SW 1271 (cell line): ENCODE data around the gene SNRPB2.

ENCODE experiments used
- DNase-seq, 2 experiments: peaks; one replicate each; lab custom pipeline; 2025; lab: John Stamatoyannopoulos, UW

The SNRPB2 gene

DNA sequence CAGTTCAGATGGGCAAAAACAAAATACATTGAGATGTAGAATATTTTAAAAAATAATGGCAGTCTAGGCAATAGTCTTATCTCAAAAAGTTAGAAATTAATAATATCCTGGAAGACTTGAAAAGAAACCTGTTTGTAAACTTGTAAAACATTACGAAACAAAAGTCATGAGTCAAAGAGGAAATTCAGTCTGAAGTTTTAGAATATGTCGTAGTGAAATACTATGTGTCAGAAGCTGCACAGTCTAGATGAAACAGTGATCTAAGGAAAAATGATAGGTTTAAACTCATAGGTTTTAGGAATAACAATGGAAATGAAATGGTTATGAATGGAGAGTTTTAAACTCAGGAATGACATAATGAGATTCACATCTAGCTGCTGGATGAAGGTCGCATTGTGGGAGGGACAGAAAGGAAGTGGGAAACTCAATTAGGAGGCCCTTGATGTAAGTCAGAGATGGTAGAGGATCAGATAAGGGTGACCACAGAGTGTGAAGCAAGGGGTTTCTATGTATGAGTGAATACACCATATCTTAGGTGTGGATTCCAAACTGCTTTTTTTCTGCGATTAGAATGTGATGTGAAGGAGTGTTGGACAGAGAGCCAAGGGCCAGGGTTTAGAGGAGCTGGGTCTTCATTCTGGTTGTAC, 2.8 kb downstream of the SNRPB2 start:
- no peak for DNase-seq

DNA sequence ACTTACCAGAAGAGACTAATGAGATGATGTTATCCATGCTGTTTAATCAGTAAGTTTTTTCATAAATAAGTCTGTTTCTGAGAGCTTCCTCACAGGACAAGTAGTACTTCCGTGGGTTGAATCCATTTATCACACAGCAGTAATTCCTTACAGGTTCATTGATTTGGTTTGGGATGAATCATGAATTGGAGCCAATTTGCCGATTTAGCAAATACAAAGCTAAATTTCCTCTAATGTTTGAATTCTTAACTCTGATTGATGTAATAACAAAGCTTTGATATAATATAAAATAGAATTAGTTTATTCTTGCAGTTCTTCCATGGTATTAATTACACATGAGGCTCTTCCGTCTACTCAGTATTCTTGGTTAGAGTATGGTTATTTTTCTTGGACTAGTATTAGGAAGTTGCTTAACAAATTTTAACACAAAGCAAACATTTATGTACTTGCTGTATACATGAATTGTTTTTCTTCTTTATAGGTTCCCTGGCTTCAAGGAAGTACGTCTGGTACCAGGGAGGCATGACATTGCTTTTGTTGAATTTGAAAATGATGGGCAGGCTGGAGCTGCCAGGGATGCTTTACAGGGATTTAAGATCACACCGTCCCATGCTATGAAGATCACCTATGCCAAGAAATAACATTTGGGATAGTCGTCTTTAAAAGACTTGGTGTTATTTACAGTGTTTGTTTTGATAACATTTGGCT, 10.7 kb downstream of the SNRPB2 start:
- no peak for DNase-seq

DNA sequence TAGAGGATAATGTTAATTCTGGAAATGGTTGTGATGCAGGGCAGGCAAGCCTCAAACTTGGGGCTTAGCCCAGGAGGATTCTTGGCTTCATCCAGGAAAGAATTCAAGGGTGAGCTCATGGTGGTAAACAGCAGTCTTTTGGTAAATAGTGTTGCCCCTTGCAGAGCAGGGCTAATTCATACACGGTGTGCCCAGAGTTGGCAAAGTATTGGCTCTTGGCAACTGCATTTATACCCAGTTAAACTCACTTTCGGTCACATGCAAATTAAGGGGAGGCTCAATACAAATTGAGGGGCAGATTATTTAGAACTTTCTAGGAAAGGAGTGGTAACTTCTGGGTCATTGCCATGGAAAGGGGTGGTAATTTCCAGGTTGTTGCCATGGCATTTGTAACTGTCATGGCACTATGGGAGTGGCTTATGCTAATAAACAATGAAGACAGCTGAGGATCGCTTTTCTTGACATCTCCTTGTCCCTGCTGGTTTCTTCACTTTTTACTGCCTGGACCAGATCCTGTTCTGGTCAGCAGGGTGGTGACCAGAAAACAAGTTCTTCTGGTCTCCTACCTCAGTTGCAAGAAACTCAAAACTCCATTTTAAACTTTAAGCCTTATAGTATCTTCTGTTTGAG, 14.5 kb downstream of the SNRPB2 start:
- no peak for DNase-seq

DNA sequence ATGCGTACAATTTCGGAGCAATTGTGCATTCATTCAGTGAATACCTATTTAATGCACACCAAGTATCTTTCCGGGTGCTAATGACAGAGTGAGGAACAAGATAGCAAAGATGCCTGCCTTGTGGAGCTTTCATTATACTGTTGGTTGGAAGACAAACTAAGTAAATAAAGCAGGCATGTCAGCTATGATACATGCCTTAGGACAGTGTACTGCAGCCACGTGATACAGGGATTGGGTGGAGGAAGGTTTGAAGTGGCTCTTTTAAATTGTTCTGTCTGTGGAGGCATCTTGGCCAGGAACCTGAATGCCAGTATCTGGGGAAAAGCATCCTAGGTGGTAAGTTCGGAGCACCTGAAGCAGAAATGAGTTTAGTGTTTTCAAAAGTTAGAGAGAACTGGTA, 15.4 kb downstream of the SNRPB2 start:
- DNase-seq, result no peak

DNA sequence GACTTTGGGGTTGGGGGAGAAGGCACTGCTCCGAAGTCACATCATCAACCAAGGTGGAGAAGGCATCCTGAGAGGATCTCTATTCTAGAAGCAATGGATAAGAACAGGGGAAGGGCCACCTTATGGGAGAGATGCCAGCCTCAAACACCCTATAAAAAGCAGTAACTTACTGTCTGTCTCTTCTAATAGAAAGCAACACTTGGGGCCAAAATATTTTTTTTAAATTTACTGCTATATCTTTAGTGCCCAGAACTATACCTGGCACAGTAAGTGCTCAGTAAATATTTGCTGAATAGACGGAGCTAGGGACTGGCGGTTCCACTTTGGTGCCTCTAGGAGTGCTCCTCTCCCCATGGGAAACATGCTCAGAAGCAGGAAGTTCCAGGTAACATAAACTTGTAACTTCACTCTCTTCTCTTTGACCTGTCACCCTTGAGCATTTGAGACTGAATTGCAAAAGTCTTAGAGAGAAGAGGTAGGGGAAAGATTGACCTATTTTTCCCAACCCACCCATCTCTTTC, 17.5 kb downstream of the SNRPB2 start:
- no peak for DNase-seq

DNA sequence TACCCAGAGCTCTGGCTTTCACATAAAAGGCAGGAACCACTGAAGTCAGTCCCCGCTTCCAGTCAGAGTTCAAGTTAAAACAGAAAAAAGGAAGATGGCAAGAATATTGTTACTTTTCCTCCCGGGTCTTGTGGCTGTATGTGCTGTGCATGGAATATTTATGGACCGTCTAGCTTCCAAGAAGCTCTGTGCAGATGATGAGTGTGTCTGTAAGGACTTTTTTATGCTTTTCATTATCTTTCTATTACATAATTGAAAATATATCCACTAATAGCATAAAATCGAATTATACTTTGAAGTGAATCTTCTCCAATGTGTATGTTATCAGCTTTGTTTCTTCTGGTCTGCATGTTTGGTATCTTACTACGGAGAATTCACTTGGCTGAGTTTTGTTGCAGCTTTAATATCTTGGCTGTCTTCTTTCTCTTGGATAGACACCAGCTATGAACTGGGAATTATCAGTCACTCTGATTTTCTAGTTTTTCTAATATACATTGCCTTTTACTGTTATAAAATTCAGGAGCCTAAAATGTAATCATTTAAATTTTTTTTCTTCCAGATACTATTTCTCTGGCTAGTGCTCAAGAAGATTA, 18.6 kb downstream of the SNRPB2 start, which contains the start of gene OTOR:
OTOR (plus strand) TSS at position 51 of the 593 bp plus-strand sequence; CDS start at position 95, 44 bp downstream.
- DNase-seq, result no peak

DNA sequence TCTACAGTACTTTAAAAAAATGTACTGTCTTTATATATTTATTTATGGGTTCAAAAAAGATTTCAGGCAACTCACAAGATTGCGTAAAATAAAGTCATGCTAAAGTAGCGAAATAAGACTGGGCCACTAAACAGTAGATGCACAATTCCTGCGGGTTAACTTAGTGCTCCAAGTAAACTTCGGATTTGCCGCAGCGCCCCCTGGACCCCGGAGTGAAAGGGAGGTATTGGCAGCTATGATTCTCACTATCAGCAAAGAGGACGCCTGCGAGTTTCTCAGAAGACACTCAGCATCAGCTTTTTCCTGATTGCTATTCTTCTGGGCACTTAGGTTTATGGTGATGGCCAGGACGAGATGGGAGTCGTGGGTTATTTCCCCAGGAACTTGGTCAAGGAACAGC, 19.7 kb downstream of the SNRPB2 start:
- DNase-seq, result no peak

DNA sequence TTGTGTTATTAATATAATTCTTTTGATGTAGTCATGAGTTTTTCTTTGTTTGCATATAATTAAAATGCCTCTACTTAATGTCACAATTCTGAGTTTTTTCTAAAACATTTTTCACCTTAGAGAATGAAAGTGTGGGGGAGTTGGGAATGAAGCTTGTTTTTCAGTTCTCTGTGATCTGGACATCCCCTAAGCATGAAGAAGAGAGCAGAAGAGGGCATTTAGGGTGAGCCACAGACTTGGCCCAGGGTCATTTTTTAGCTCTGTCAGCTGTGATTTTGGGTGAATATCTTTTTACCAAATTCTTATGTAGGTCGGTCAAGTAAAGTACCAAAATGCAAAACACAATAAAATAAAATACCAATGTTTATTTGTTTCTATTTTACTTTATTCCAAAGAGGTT, 22.3 kb downstream of the SNRPB2 start:
- no peak for DNase-seq

DNA sequence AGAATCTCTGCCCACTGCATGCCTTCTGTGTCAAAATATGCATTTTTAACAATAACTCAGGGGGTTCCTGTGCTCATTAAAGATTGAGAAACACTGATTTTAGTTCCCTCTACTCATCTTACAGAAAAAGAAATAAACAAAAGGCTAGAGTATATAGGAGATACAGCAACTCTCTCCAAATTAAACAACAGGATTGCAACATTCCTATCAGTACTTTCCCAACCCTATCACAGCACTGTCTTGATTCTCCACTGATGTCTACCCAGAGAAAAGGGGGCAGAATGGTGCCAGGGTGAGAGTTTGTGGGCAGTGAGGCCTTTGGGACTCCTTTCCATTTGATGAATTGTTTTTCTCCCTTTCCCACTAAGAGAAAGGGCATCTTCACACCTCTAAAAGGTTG, 23.1 kb downstream of the SNRPB2 start:
- no peak for DNase-seq

DNA sequence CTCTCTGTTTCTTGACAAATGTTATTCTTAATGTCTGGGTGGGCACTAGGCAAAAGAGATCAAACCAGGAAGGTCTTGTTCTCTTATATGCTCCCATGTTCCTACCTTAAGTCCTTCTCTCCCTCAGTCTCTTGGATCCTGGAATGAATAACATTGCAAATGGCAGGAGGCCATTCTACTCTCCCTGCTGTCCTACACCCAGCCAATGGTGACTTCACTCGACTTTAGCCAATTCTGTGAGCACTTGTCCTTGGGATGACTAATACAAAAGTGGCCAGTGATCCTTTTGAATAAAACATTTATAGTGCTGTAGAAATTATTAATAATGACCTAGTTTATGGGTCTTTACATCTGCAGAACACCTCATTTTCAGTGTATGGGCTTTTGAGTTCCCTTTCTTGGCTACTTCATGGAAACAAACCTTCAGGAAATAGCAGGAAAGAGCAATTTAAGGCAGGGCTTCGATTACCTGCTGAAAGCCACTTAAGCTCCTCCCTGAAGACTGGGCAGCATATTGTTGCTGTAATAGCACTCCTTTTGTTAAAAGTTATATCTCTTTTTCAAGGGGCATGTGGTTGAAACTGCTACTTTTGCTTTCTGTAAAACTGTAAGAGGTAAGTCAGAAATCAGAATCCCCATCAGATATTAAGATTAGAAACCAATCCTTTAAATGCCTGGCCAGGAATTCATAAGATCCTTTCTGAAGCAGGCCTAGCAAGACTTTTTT, 28.8 kb downstream of the SNRPB2 start:
- no peak for DNase-seq

DNA sequence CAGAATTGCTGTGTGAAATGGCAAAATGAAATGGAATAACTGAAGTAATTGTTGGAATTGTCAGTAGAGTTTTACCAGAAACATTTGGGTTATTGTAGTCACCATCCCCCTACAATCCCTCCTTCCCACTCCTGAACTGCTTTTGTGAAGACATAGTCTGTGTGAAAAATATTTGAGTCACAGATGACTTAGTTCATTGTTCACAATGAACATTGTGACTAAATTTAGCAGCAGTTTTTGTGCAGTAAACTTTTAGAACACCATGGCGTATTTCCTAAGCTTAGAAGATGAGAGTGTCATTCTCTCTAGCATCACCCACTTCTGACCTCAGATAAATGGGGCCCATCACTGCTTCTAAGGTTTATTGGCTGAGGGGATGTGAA, 29.3 kb downstream of the SNRPB2 start:
- no peak for DNase-seq

DNA sequence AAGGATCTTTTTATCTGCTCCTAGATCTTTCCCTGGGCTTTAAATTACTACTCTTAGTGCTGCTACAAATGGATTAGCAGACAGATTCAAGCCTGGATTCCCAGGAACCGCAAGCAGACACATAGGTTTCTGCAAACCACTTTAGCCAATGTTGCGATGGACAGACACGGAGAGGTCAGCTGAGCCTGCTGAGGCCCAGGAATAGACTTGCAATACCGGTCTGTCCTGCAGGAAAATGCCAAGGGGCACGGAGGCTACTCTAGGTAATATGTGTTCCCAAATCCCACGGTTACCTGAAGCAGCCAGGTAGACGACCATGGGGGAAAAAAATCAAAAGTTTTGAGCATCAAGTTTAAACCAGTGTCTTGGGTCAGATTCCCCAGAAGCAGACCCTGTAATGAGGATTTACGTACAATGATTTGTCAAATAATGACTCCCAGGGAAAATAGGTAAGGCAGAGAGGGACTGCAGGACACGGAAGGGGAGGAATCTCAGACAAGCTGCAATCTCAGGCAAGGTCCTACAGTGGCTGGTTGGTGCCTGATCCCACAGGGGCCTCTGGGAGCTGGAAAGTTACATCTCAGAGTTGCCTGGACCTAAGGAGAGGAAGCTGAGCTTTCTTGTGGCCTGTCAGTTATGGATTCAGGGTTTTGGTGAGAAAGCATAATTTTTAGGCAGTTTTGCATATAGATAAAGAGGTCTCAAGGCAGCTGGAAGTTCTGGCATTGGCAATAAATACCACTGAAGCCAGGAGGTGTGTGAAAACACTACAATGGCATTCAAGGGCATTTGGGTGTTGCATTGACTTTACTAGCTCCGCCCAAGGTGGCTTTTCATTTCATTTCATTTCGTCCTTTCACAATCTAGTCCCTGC, 30.8 kb downstream of the SNRPB2 start:
- no peak for DNase-seq

DNA sequence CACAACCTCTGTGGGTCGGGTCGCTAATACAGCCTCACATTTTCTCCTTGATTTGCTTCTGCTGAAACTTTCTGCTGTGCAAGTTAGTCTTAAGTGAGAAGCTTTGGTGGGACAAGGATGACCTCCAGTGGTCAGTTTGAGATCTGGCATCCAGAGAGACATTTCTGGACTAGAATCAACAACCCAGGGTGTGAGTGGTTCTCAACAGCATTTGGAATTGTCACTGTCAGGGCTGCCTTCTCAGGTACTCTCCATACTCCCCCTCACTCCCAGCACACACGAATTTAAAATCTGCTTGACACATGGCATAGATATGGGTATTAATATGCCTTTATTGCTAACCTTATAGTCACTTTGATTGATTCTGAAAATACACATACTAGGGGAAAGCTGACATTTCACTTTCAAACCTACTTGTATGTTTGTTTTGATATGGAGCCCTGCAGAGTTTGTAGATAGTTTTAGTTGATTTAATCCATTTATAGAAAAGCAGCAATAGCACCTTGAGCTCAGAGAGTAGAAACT, 31.5 kb downstream of the SNRPB2 start:
- DNase-seq, result peak; percentile 42 to 49

DNA sequence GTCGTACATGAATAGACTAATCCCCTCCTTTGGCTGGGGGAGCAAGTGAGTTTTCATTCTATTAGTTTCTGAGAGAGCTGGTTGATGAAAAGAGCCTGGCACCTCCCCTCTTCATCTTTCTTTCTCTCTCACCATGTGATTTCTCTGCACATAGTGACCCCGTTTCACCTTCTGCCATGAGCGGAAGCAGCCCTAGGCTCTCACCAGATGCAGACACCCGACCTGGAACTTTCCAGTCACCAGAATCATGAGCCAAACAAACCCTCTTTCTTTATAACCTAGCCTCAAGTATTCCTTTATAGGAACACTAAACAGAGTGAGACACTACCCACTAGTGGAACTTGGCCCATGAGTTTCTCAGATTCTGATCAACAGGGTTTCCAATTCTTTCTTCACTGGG, 34.7 kb downstream of the SNRPB2 start:
- DNase-seq, result no peak

DNA sequence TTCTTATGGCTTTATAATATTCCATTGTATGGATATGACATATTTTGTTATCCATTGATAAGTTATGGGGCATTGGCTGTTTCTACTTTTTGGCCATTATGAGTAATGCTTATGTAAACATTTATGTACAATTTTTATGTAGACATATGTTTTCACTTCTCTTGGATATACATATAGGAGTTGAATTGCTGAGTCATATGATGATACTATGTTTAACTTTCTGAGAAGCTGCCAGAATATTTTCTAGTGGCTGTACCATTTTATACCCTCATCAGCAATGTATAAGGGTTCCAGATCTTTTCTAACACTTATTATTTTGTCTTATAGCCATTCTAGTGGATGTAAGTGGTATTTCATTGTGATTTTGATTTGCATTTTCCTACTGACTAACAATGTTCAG, 41.4 kb downstream of the SNRPB2 start:
- no peak for DNase-seq

DNA sequence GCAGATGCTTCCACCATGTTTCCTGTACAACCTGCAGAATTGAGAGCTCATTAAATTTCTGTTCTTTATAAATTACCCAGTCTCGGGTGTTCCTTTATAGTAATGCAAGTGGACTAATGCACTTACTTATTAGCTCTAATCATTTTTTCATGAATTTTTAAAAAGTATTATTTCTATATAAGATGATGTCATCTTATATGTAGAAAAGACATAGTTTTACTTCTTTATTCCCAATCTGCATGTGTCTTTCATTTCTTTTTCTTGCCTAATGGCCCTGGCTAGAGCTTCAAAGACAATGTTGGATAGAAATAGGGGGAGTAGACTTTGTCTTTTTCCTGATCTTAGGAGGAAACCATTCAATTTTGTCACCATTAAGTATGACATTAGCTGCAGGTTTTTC, 46.1 kb downstream of the SNRPB2 start:
- no peak for DNase-seq

DNA sequence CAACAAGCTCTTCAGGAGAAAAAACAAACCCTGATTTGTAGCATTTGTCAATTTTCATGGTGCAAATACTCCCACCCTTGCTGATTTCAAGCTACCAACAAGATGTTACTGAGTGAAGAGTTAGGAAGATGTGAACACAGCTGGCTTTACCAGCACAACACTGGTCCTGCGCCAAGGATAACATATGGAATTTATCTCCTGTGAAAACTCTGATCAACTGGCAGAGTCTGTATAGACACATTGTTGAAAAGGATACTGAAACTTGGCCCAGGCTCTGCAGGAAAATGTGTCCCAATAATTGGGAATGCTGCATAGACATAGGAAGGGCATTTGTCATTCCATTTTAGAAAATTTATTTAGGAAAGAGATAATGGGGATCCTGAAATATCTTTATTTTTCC, 47.3 kb downstream of the SNRPB2 start:
- no peak for DNase-seq

DNA sequence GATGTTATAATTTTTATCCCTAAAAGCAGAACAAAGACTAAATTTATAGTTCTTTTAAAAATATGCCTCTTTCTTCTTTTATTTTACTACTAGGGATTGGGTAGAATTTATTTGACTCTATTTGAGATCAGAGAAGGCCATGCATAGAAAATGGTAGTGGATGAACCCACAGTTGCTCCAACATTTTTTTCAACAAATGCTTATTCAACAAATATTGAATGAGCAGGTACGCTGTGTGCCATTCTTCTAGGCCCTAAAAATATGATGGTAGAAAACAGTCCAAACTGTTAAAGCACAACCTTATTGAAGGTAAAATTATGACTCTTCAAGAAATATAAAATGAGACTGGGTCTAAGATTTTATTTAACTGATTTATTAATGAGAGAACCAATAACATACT, 48.3 kb downstream of the SNRPB2 start:
- DNase-seq, result no peak

DNA sequence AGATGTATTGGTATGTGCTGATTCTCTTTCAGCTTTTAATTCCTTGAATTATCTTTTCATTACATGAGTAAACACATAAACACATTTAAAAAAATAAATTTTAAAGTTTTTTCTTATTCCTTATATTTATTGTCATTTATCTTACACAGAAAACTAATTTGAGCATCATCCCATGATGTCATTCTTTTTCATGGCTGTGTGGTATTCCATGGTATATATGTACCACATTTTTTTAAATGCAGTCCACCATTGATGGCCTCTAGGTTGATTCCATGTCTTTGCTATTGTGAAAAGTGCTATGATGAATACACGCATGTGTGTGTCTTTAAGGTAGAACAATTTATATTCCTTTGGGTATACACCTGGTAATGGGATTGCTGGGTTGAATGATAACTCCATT, 51.7 kb downstream of the SNRPB2 start:
- DNase-seq, result no peak

DNA sequence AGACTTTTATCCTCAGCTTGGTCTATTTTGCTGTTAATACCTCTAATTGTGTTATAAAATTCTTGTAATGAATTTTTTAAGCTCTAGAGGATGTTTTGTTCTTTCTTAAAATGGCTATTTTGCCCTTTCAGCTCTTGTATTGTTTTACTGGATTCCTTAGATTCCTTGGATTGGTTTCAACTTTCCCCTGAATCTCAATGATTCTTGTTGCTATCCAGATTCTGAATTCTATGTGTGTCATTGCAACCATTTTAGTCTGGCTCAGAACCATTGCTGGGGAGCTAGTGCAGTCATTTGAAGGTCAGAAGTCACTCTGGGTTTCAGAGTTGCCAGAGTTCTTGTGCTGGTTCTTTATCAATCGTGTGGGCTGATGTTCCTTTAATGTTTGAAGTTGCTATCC, 55.4 kb downstream of the SNRPB2 start:
- no peak for DNase-seq
